ENCODE data around the gene GPR78.
"Not testable (repeated sequence)": the region's sequence is repeated elsewhere in the genome, so short reads cannot be mapped to it uniquely, and the experiment has no call there.

Gene GPR78

GRCh38 chr4:8618421-8618820, 38.2 kb downstream of the GPR78 start:
- no peaks in the 10 kb centered on the region for H3K4me1 ChIP-seq (ENCODE audit: control insufficient read depth, insufficient read depth, low read length)
- H3K9me3 ChIP-seq (ENCODE audit: control insufficient read depth, insufficient read depth, low read length): no peaks in the 10 kb centered on the region
- H3K27me3 ChIP-seq (ENCODE audit: control insufficient read depth, insufficient read depth, low read length): no peaks in the 10 kb centered on the region
- no peak overlapping the region for H3K4me3 ChIP-seq (ENCODE audit: low read depth, low read length)
- peaks cover 22% of the 10 kb centered on the region for H3K36me3 ChIP-seq (ENCODE audit: control insufficient read depth, insufficient read depth, low read length)
- no peak overlapping the region for H3K9ac ChIP-seq (ENCODE audit: low read depth, low read length)

GRCh38 chr4:8618961-8619720, 38.9 kb downstream of the GPR78 start:
- Histone ChIP-seq H3K4me3 (ENCODE audit: low read depth, low read length) (no peak overlapping the region), H3K36me3 (ENCODE audit: control insufficient read depth, insufficient read depth, low read length) (peaks cover 22% of the 10 kb centered on the region)

GRCh38 chr4:8621135-8621534, 40.9 kb downstream of the GPR78 start:
- not testable (repeated sequence) for H3K27me3 ChIP-seq (ENCODE audit: control insufficient read depth, insufficient read depth, low read length); H3K9me3 ChIP-seq (ENCODE audit: control insufficient read depth, insufficient read depth, low read length); H3K4me3 ChIP-seq (ENCODE audit: low read depth, low read length); H3K4me1 ChIP-seq (ENCODE audit: control insufficient read depth, insufficient read depth, low read length); H3K9ac ChIP-seq (ENCODE audit: low read depth, low read length)
- H3K36me3 ChIP-seq (ENCODE audit: control insufficient read depth, insufficient read depth, low read length): peaks cover 15% of the 10 kb centered on the region

More at GRCh38 chr4:8618961-8619720, 38.9 kb downstream of the GPR78 start:
- H3K27me3 ChIP-seq (ENCODE audit: control insufficient read depth, insufficient read depth, low read length): no peaks in the 10 kb centered on the region
- H3K4me1 ChIP-seq (ENCODE audit: control insufficient read depth, insufficient read depth, low read length): no peaks in the 10 kb centered on the region
- H3K9me3 ChIP-seq (ENCODE audit: control insufficient read depth, insufficient read depth, low read length): no peaks in the 10 kb centered on the region
- no peak overlapping the region for H3K9ac ChIP-seq (ENCODE audit: low read depth, low read length)

GRCh38 chr4:8624601-8625272, 44.5 kb downstream of the GPR78 start:
- not testable (repeated sequence) for H3K9ac ChIP-seq (ENCODE audit: low read depth, low read length); H3K36me3 ChIP-seq (ENCODE audit: control insufficient read depth, insufficient read depth, low read length); H3K9me3 ChIP-seq (ENCODE audit: control insufficient read depth, insufficient read depth, low read length); H3K27me3 ChIP-seq (ENCODE audit: control insufficient read depth, insufficient read depth, low read length); H3K4me3 ChIP-seq (ENCODE audit: low read depth, low read length); H3K4me1 ChIP-seq (ENCODE audit: control insufficient read depth, insufficient read depth, low read length)

- not testable (repeated sequence) for H3K4me3 ChIP-seq (ENCODE audit: low read depth, low read length); H3K9me3 ChIP-seq (ENCODE audit: control insufficient read depth, insufficient read depth, low read length); H3K4me1 ChIP-seq (ENCODE audit: control insufficient read depth, insufficient read depth, low read length); H3K36me3 ChIP-seq (ENCODE audit: control insufficient read depth, insufficient read depth, low read length); H3K9ac ChIP-seq (ENCODE audit: low read depth, low read length); H3K27me3 ChIP-seq (ENCODE audit: control insufficient read depth, insufficient read depth, low read length)
Observed at GRCh38 chr4:8630240-8630905, 50.2 kb downstream of the GPR78 start.

GRCh38 chr4:8631896-8632295, 51.7 kb downstream of the GPR78 start:
- H3K9ac ChIP-seq (ENCODE audit: low read depth, low read length); H3K4me1 ChIP-seq (ENCODE audit: control insufficient read depth, insufficient read depth, low read length); H3K9me3 ChIP-seq (ENCODE audit: control insufficient read depth, insufficient read depth, low read length); H3K36me3 ChIP-seq (ENCODE audit: control insufficient read depth, insufficient read depth, low read length); H3K27me3 ChIP-seq (ENCODE audit: control insufficient read depth, insufficient read depth, low read length); H3K4me3 ChIP-seq (ENCODE audit: low read depth, low read length): not testable (repeated sequence)

- not testable (repeated sequence) for H3K36me3 ChIP-seq (ENCODE audit: control insufficient read depth, insufficient read depth, low read length); H3K9me3 ChIP-seq (ENCODE audit: control insufficient read depth, insufficient read depth, low read length); H3K27me3 ChIP-seq (ENCODE audit: control insufficient read depth, insufficient read depth, low read length); H3K4me1 ChIP-seq (ENCODE audit: control insufficient read depth, insufficient read depth, low read length); H3K9ac ChIP-seq (ENCODE audit: low read depth, low read length); H3K4me3 ChIP-seq (ENCODE audit: low read depth, low read length)
Observed at GRCh38 chr4:8634773-8635172, 54.6 kb downstream of the GPR78 start.

GRCh38 chr4:8635897-8636554, 55.8 kb downstream of the GPR78 start:
- not testable (repeated sequence) for H3K36me3 ChIP-seq (ENCODE audit: control insufficient read depth, insufficient read depth, low read length); H3K9ac ChIP-seq (ENCODE audit: low read depth, low read length); H3K27me3 ChIP-seq (ENCODE audit: control insufficient read depth, insufficient read depth, low read length); H3K4me1 ChIP-seq (ENCODE audit: control insufficient read depth, insufficient read depth, low read length); H3K4me3 ChIP-seq (ENCODE audit: low read depth, low read length); H3K9me3 ChIP-seq (ENCODE audit: control insufficient read depth, insufficient read depth, low read length)
